SK-N-SH (cell line): ENCODE data around the gene SUFU. TPM values are rescaled to one million over a fixed set of nuclear protein-coding genes. Genes with fewer than 3 reads are reported as not detected.

Experiments used
- CTCF ChIA-PET: fragments of 300-600, 350-600 bp; formaldehyde crosslinking; extraction: SDS; loops from one replicate; lab custom pipeline; 2021; lab: Yijun Ruan, JAX
- POLR2A ChIA-PET: fragments of 350-600 bp; sonication (Branson Sonifier 250); formaldehyde crosslinking; extraction: SDS; loops from one replicate; lab custom pipeline; 2020; ENCODE audit warnings: antibody characterized with exemption, inconsistent platforms; lab: Yijun Ruan, JAX
- DNase-seq: peaks from one replicate; pipeline ENCODE4 v3.0.0; 2012
- H2AFZ ChIP-seq: fragments of 200-600 bp; sonication (generic); 2 replicates; pipeline ENCODE4 v1.8.1; 2016; ENCODE audit warnings: antibody characterized with exemption, mild to moderate bottlenecking, low read depth
- H3F3A ChIP-seq: fragments of 200-600 bp; sonication (generic); replicated peaks from 2 replicates; pipeline ENCODE3; 2016; ENCODE audit warnings: antibody characterized with exemption, mild to moderate bottlenecking; ENCODE audit not compliant: insufficient read depth
- H3K27ac ChIP-seq, 2 experiments: fragments of 200-500 bp in 1 of 2; fragments of 200-600 bp in 1 of 2; sonication (Bioruptor generic) in 1 of 2; sonication (generic), shearing (Covaris generic) in 1 of 2; 2 replicates each; pipeline versions ENCODE4 v1.5.1 to v1.6.1; 2014 to 2016; ENCODE audit warnings: low read depth in 2 of 2, inconsistent platforms in 1 of 2, low read length in 1 of 2, mild to moderate bottlenecking in 1 of 2, mixed read lengths in 1 of 2
- H3K27me3 ChIP-seq: fragments of 200-600 bp; sonication (generic), shearing (Covaris generic); 2 replicates; pipeline ENCODE4 v1.6.1; 2016; ENCODE audit warnings: mixed run types; ENCODE audit not compliant: insufficient read depth
- H3K36me3 ChIP-seq, 2 experiments: fragments of 200-500 bp in 1 of 2; fragments of 200-600 bp in 1 of 2; sonication (Bioruptor generic) in 1 of 2; sonication (generic) in 1 of 2; replicated peaks in 1 of 2; 2 replicates each; pipeline versions ENCODE3 to v1.5.1; 2014 to 2016; ENCODE audit warnings: low read length in 1 of 2, mild to moderate bottlenecking in 1 of 2; ENCODE audit not compliant: insufficient read depth in 2 of 2, control insufficient read depth in 1 of 2
- H3K4me1 ChIP-seq, 2 experiments: fragments of 200-500 bp in 1 of 2; fragments of 200-600 bp in 1 of 2; sonication (Bioruptor generic) in 1 of 2; sonication (generic), shearing (Covaris generic) in 1 of 2; 2 replicates each; pipeline versions ENCODE4 v1.5.1 to v1.6.1; 2014 to 2016; ENCODE audit warnings: low read depth in 1 of 2, low read length in 1 of 2, mixed run types in 1 of 2; ENCODE audit not compliant: insufficient read depth in 2 of 2, control insufficient read depth in 1 of 2
- H3K4me2 ChIP-seq: fragments of 200-600 bp; sonication (generic), shearing (Covaris generic); 2 replicates; pipeline ENCODE4 v1.6.1; 2017; ENCODE audit warnings: mixed run types
- H3K4me3 ChIP-seq, 2 experiments: fragments of 200-500 bp in 1 of 2; fragments of 200-600 bp in 1 of 2; sonication (Bioruptor generic) in 1 of 2; sonication (generic), shearing (Covaris generic) in 1 of 2; 2 replicates each; pipeline versions ENCODE4 v1.5.1 to v1.8.1; 2014 to 2016; ENCODE audit warnings: low read depth in 2 of 2, inconsistent platforms in 1 of 2, low read length in 1 of 2, mild to moderate bottlenecking in 1 of 2, mixed read lengths in 1 of 2, moderate library complexity in 1 of 2
- H3K79me2 ChIP-seq: fragments of 200-600 bp; sonication (generic); 2 replicates; pipeline ENCODE4 v1.8.1; 2017; ENCODE audit warnings: mild to moderate bottlenecking; ENCODE audit not compliant: insufficient read depth
- H3K9ac ChIP-seq: fragments of 200-600 bp; sonication (generic); 2 replicates; pipeline ENCODE4 v1.6.1; 2017; ENCODE audit warnings: mixed run types
- H3K9me2 ChIP-seq: fragments of 200-600 bp; sonication (generic); 2 replicates; pipeline ENCODE4 v1.6.1; 2017; ENCODE audit warnings: mixed run types
- H3K9me3 ChIP-seq: fragments of 200-600 bp; sonication (generic); 2 replicates; pipeline ENCODE4 v1.6.1; 2017; ENCODE audit warnings: mixed run types, mild to moderate bottlenecking, moderate library complexity
- H4K20me1 ChIP-seq: fragments of 200-600 bp; sonication (generic); 2 replicates; pipeline ENCODE4 v1.6.1; 2017; ENCODE audit warnings: mild to moderate bottlenecking, mixed run types; ENCODE audit not compliant: insufficient read depth
- EP300 ChIP-seq, 2 experiments: IDR thresholded peaks; 2 replicates each; pipeline versions ENCODE4 v1.4.0 to v1.6.1; 2012; ENCODE audit warnings: borderline replicate concordance in 1 of 2, low read depth in 1 of 2, low read length in 1 of 2
- FOSL2 ChIP-seq: IDR thresholded peaks from 2 replicates; pipeline ENCODE4 v1.4.0; 2012; ENCODE audit warnings: low read depth, mild to moderate bottlenecking, moderate library complexity, borderline replicate concordance
- FOXJ3 ChIP-seq: sonication (generic); formaldehyde crosslinking; IDR thresholded peaks from 2 replicates; pipeline ENCODE4 v1.5.1; 2020; ENCODE audit warnings: mild to moderate bottlenecking, missing genetic modification reagents
- GABPA ChIP-seq: IDR thresholded peaks from 2 replicates; pipeline ENCODE4 v1.4.0; 2012; ENCODE audit warnings: low read depth, mild to moderate bottlenecking
- GATA2 ChIP-seq: sonication (generic); formaldehyde crosslinking; IDR thresholded peaks from 2 replicates; pipeline ENCODE4 v1.5.0; 2020; ENCODE audit warnings: mild to moderate bottlenecking, missing genetic modification reagents
- IRF3 ChIP-seq: fragments of 150-350 bp; IDR thresholded peaks from 2 replicates; pipeline ENCODE4 v1.6.1; 2016; ENCODE audit warnings: mild to moderate bottlenecking, low read depth, low read length
- MXI1 ChIP-seq: IDR thresholded peaks from 2 replicates; pipeline ENCODE4 v1.6.1; 2012; ENCODE audit warnings: mild to moderate bottlenecking, low read depth, low read length, improper control_type of control experiment
- NFIC ChIP-seq: IDR thresholded peaks from 2 replicates; pipeline ENCODE4 v1.4.0; 2012; ENCODE audit warnings: borderline replicate concordance
- POLR2AphosphoS5 ChIP-seq: IDR thresholded peaks from 2 replicates; pipeline ENCODE4 v1.6.1; 2012; ENCODE audit warnings: low read depth, low read length
- RAD21 ChIP-seq: IDR thresholded peaks from 2 replicates; pipeline ENCODE4 v1.6.1; 2012; ENCODE audit warnings: mild to moderate bottlenecking, low read length
- RXRA ChIP-seq: IDR thresholded peaks from 2 replicates; pipeline ENCODE4 v1.4.0; 2012; ENCODE audit warnings: low read depth, mild to moderate bottlenecking, borderline replicate concordance
- SMC3 ChIP-seq: IDR thresholded peaks from 2 replicates; pipeline ENCODE4 v1.6.1; 2012; ENCODE audit warnings: low read depth, low read length, improper control_type of control experiment
- TAF1 ChIP-seq: IDR thresholded peaks from 2 replicates; pipeline ENCODE4 v1.6.1; 2012; ENCODE audit warnings: low read depth, mild to moderate bottlenecking, low read length, moderate library complexity, borderline replicate concordance
- TCF12 ChIP-seq: IDR thresholded peaks from 2 replicates; pipeline ENCODE4 v1.4.0; 2012
- WGBS: methylation state at CpG from one replicate; pipeline ENCODE4 v1.1.6; 2017; ENCODE audit warnings: low lambda C conversion rate; 5-methylcytosine and 5-hydroxymethylcytosine counted together
- polyA plus RNA-seq, 3 experiments: library from polyadenylated mRNA; depleted of rRNA; stranded (reverse); fragments of >200 nt; gene quantifications; 2 replicates each; pipeline ENCODE4 v1.2.3, GENCODE V29; 2012
- TF ChIP-seq, protein P1 (sequence below): IDR thresholded peaks from 2 replicates; pipeline ENCODE4 v1.6.1; 2012; ENCODE audit warnings: mild to moderate bottlenecking, low read depth, low read length, moderate library complexity
- TF ChIP-seq, protein P2 (sequence below): IDR thresholded peaks from 2 replicates; pipeline ENCODE4 v1.4.0; 2012; ENCODE audit warnings: low read depth

Gene SUFU
- polyA plus RNA-seq, 1 of the 3 experiments (the other 2 are of a cell fraction): 5.7 TPM

GRCh38 chr10:102504976-102505300 is 1.2 kb downstream of the SUFU start (continued):
- TF ChIP-seq, protein P1, sequence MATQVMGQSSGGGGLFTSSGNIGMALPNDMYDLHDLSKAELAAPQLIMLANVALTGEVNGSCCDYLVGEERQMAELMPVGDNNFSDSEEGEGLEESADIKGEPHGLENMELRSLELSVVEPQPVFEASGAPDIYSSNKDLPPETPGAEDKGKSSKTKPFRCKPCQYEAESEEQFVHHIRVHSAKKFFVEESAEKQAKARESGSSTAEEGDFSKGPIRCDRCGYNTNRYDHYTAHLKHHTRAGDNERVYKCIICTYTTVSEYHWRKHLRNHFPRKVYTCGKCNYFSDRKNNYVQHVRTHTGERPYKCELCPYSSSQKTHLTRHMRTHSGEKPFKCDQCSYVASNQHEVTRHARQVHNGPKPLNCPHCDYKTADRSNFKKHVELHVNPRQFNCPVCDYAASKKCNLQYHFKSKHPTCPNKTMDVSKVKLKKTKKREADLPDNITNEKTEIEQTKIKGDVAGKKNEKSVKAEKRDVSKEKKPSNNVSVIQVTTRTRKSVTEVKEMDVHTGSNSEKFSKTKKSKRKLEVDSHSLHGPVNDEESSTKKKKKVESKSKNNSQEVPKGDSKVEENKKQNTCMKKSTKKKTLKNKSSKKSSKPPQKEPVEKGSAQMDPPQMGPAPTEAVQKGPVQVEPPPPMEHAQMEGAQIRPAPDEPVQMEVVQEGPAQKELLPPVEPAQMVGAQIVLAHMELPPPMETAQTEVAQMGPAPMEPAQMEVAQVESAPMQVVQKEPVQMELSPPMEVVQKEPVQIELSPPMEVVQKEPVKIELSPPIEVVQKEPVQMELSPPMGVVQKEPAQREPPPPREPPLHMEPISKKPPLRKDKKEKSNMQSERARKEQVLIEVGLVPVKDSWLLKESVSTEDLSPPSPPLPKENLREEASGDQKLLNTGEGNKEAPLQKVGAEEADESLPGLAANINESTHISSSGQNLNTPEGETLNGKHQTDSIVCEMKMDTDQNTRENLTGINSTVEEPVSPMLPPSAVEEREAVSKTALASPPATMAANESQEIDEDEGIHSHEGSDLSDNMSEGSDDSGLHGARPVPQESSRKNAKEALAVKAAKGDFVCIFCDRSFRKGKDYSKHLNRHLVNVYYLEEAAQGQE: no peak

DNA sequence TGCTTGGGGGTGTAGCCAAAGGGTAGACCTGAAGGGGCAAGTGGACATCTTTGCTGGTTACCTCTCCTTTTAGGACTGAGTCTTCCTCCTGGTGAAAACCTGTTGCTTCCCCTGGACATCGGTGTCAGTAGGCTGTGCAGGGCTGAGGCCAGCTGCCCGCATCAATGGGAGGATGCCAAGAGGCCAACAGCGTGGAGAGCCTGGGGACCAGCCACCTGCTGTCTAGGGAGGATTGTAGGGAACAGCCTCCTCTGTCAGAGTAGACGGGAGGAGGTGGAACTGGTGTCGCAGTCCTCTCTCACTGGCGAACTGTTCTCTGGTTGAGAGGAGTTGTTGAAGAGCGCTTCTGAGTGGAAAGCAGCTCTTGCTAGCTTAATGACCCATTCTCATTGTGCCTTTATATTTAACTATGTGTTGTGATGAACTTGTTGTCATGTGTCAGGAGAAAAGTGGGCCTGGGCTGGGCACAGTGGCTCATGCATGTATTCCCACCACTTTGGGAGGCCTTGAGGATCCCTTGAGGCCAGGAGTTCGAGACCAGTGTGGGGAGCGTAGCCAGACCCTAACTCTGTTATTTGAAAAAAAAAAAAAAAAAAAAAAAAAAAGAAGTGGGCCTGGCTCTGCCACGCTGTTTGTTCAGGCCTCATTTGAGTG is 1.8 kb downstream of the SUFU start:
- peak overlapping the region; percentile 85 to 98; a peak in 3 of 4 replicates for H3K4me3 ChIP-seq
- H3K79me2 ChIP-seq: peaks cover 55% of the 10 kb centered on the region
- H3K9me3 ChIP-seq: no peaks in the 10 kb centered on the region
- TF ChIP-seq FOXJ3 (CRISPR knock-in tag) (no peak), GATA2 (CRISPR knock-in tag) (no peak), SMC3 (no peak), NFIC (no peak), MXI1 (no peak), TAF1 (no peak), RXRA (no peak)
- TF ChIP-seq, protein P2, sequence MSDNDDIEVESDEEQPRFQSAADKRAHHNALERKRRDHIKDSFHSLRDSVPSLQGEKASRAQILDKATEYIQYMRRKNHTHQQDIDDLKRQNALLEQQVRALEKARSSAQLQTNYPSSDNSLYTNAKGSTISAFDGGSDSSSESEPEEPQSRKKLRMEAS: no peak
- WGBS: 94% methylated on average over 9 of the region's 10 CpGs
- peaks cover 12% of the 10 kb centered on the region for H3F3A ChIP-seq
- peaks cover 6 to 10% of the 10 kb centered on the region in 2 experiments for H3K36me3 ChIP-seq
- no peaks in the 10 kb centered on the region for H3K27me3 ChIP-seq
- ChIA-PET POLR2A (interaction anchor here (1.2 to 2.4 kb wide), 2 partner anchors 14 to 78 kb away, joined by 6 to 9 read pairs; no protein-coding TSS in a partner anchor), CTCF (interaction anchor here (0.7 to 5.7 kb wide), 8 partner anchors 23 to 165 kb away, joined by 3 to 110 read pairs (median 10); partner anchors contain the start of gene TRIM8)
- H3K4me1 ChIP-seq: peaks cover 10 to 15% of the 10 kb centered on the region in 2 experiments; a peak in 3 of 4 replicates
- no peaks in the 10 kb centered on the region for H3K9me2 ChIP-seq
- H3K27ac ChIP-seq: no peak overlapping the region
- peaks cover 21% of the 10 kb centered on the region for H4K20me1 ChIP-seq
- no peak overlapping the region for H2AFZ ChIP-seq
- H3K4me2 ChIP-seq: peak overlapping the region; percentile 87
- DNase-seq: no peak
- H3K9ac ChIP-seq: no peak overlapping the region

GRCh38 chr10:102507521-102507920 is 3.7 kb downstream of the SUFU start:
- Histone ChIP-seq H3F3A (peaks cover 12% of the 10 kb centered on the region), H3K27ac (no peak overlapping the region), H3K4me2 (no peak overlapping the region), H4K20me1 (peaks cover 10% of the 10 kb centered on the region), H3K4me1 (peaks cover 10% of the 10 kb centered on the region in 2 experiments; a peak in 3 of 4 replicates), H3K27me3 (no peaks in the 10 kb centered on the region), H3K4me3 (no peak overlapping the region), H2AFZ (no peak overlapping the region), H3K36me3 (peaks cover 16 to 17% of the 10 kb centered on the region in 2 experiments), H3K9me2 (no peaks in the 10 kb centered on the region), H3K9me3 (no peaks in the 10 kb centered on the region), H3K79me2 (peaks cover 47% of the 10 kb centered on the region), H3K9ac (no peak overlapping the region)
- DNase-seq: no peak
- ChIA-PET CTCF (interaction anchor here (0.9 to 2.7 kb wide), 4 partner anchors 21 to 80 kb away, joined by 3 to 15 read pairs (median 3); no protein-coding TSS in a partner anchor), POLR2A (no interaction called here)
- WGBS: 86% methylated on average over 3 of the region's 3 CpGs
- TF ChIP-seq IRF3: no peak
- TF ChIP-seq RXRA: no peak
- no peak for TF ChIP-seq TCF12
- no peak for TF ChIP-seq MXI1
- TF ChIP-seq RAD21: no peak
- TF ChIP-seq GABPA: no peak
- no peak for TF ChIP-seq FOSL2
- no peak for TF ChIP-seq NFIC
- TF ChIP-seq FOXJ3 (CRISPR knock-in tag): no peak
- no peak for TF ChIP-seq POLR2AphosphoS5
- no peak for TF ChIP-seq EP300 (IDR thresholded peaks at IDR 0.05; ENCODE audit: borderline replicate concordance in 1 of 2, low read depth in 1 of 2, low read length in 1 of 2)
